HEK293 (cell line): Measurements from ENCODE around the gene LTBP1.

Source experiments
- CTCF ChIP-seq: fragments of 450-650 bp; formaldehyde crosslinking; IDR thresholded peaks from 2 replicates; pipeline ENCODE4 v1.5.1; 2016; ENCODE audit warnings: missing biosample characterization, missing genetic modification characterization
- SALL2 ChIP-seq: fragments of 450-650 bp; formaldehyde crosslinking; IDR thresholded peaks from 2 replicates; pipeline ENCODE4 v1.5.0; 2017; ENCODE audit warnings: missing biosample characterization, mild to moderate bottlenecking, missing genetic modification characterization, borderline replicate concordance
- ZBTB1 ChIP-seq: fragments of 450-650 bp; formaldehyde crosslinking; IDR thresholded peaks from 2 replicates; pipeline ENCODE4 v1.5.1; 2016; ENCODE audit warnings: missing biosample characterization, missing genetic modification characterization
- ZBTB7A ChIP-seq: fragments of 450-650 bp; formaldehyde crosslinking; IDR thresholded peaks from 2 replicates; pipeline ENCODE4 v1.5.1; 2016; ENCODE audit warnings: low read depth, missing biosample characterization, missing genetic modification characterization
- ZNF121 ChIP-seq: fragments of 450-650 bp; formaldehyde crosslinking; IDR thresholded peaks from 2 replicates; pipeline ENCODE4 v1.5.1; 2016; ENCODE audit warnings: missing biosample characterization, missing genetic modification characterization
- ZNF211 ChIP-seq: fragments of 450-650 bp; formaldehyde crosslinking; IDR thresholded peaks from 2 replicates; pipeline ENCODE4 v1.5.1; 2016; ENCODE audit warnings: low read depth, missing biosample characterization, missing genetic modification characterization
- ZNF24 ChIP-seq: fragments of 450-650 bp; formaldehyde crosslinking; IDR thresholded peaks from 2 replicates; pipeline ENCODE4 v1.5.1; 2016; ENCODE audit warnings: missing biosample characterization, missing genetic modification characterization
- ZNF26 ChIP-seq: fragments of 450-650 bp; formaldehyde crosslinking; IDR thresholded peaks from 2 replicates; pipeline ENCODE4 v1.5.1; 2016; ENCODE audit warnings: missing biosample characterization, missing genetic modification characterization
- ZNF423 ChIP-seq: fragments of 450-650 bp; formaldehyde crosslinking; IDR thresholded peaks from 2 replicates; pipeline ENCODE4 v1.5.1; 2016; ENCODE audit warnings: missing biosample characterization, missing genetic modification characterization
- ZSCAN30 ChIP-seq: fragments of 450-650 bp; IDR thresholded peaks from 2 replicates; pipeline ENCODE4 v1.5.1; 2018; ENCODE audit warnings: missing biosample characterization, mild to moderate bottlenecking, missing genetic modification characterization, moderate library complexity

- no peak for TF ChIP-seq ZBTB7A (tag by site-specific recombination)
- no peak for TF ChIP-seq CTCF (tag by site-specific recombination)
- no peak for TF ChIP-seq SALL2 (tag by site-specific recombination)
- TF ChIP-seq ZNF423 (tag by site-specific recombination), result no peak
- TF ChIP-seq ZBTB1 (tag by site-specific recombination), result no peak
- TF ChIP-seq ZNF24 (tag by site-specific recombination), result no peak
- no peak for TF ChIP-seq ZNF121 (tag by site-specific recombination)
- TF ChIP-seq ZSCAN30 (tag by site-specific recombination), result no peak
- TF ChIP-seq ZNF26 (tag by site-specific recombination), result no peak
- TF ChIP-seq ZNF211 (tag by site-specific recombination), result no peak
Measured at GRCh38 chr2:33145459-33145858, 198.7 kb downstream of the LTBP1 start.
